Activated CD4-positive, alpha-beta memory T cell treated with anti-CD3 and anti-CD28 coated beads for 36 hours (primary cell): ENCODE results near the gene NFIC. TPM values are rescaled to one million over a fixed set of nuclear protein-coding genes. Genes with fewer than 3 reads are reported as not detected.

ENCODE experiments used
- CTCF ChIA-PET: fragments of 350-600 bp; sonication (Branson Sonifier 250); formaldehyde crosslinking; loops from one replicate; lab custom pipeline; 2021; ENCODE audit warnings: antibody characterized with exemption, inconsistent platforms; lab: Charles Lee
- POLR2A ChIA-PET: fragments of 350-600 bp; sonication (Branson Sonifier 250); formaldehyde crosslinking; loops from one replicate; lab custom pipeline; 2021; ENCODE audit warnings: antibody characterized with exemption; lab: Charles Lee
- DNase-seq: peaks from one replicate; pipeline ENCODE4 v3.0.0-alpha.2; 2020
- H3K27ac Mint-ChIP-seq: one replicate; pipeline ENCODE4 v1.8.0; 2021; ENCODE audit warnings: mixed read lengths
- H3K27me3 Mint-ChIP-seq: one replicate; pipeline ENCODE4 v1.8.0; 2021; ENCODE audit warnings: mixed read lengths
- H3K36me3 Mint-ChIP-seq: one replicate; pipeline ENCODE4 v1.8.0; 2021; ENCODE audit warnings: mixed read lengths
- H3K4me1 Mint-ChIP-seq: one replicate; pipeline ENCODE4 v1.8.0; 2021; ENCODE audit warnings: low read depth, mixed read lengths
- H3K4me3 Mint-ChIP-seq: one replicate; pipeline ENCODE4 v1.8.0; 2021; ENCODE audit warnings: mild to moderate bottlenecking, mixed read lengths
- H3K9me3 Mint-ChIP-seq: one replicate; pipeline ENCODE4 v1.8.0; 2021; ENCODE audit warnings: mixed read lengths
- intact Hi-C: fragments of 100-400 bp; cut with micrococcal nuclease; formaldehyde crosslinking; loops from one replicate; pipeline ENCODE4 v1.15.1; 2023
- total RNA-seq, 2 experiments: library from RNA; stranded (reverse); gene quantifications; one replicate each; pipeline ENCODE4 v1.2.3, GENCODE V29; 2021

Gene NFIC
- total RNA-seq, 2 experiments from 2014 or later, result 19.7 to 19.9 TPM

DNA sequence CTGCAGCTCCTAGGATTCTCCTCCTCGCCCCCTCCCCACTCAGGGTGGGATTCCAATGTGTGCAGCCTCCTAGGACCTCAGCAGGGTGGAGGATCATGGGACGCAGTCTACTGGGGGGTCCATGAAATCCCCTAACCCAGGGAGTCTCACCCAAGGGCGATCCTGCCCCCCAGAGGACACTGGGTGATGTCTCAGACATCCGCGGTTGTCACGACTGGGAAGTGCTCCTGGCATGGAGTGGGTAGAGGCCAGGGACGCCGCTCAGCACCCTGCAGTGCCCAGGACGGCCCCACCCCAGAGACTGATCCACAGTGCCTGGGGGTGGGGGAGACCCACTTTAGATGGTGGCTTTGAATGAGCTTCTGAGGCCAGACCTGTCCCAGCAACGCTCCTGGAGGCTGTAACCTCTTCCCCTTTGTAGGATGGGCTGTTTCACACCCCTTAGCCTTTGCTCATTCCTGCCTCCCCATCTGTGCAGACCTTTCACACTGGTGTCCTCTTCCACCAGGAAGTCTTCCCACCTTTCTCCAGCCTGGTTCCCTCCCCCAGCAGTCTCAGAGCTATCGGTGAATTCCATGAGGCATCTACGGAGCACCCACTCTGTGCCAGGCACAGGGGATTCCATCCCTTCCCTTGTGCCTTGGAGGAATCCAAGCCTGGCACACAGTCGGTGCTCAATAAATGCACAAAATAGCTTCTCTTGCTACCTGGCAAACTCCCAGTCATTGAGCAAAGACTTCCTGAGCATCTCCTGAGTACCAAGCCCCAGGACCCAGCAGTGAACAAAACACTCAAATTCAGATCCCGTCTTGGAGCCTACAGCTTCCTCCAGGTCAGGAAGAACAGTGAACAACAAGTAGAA, 103.5 kb downstream of the NFIC start:
- POLR2A ChIA-PET, result no interaction called here
- no peaks in the 10 kb centered on the region for H3K27me3 Mint-ChIP-seq
- no peak overlapping the region for H3K4me3 Mint-ChIP-seq
- intact Hi-C loops, result no loop called here
- CTCF ChIA-PET, result interaction anchor here (0.5 to 3.9 kb wide), 10 partner anchors 15 to 777 kb away, joined by 3 to 17 read pairs (median 4); partner anchors contain the start of gene YJU2
- peaks cover 3% of the 10 kb centered on the region for H3K9me3 Mint-ChIP-seq
- H3K27ac Mint-ChIP-seq, result no peak overlapping the region
- H3K36me3 Mint-ChIP-seq, result peaks cover 2% of the 10 kb centered on the region
- no peak for DNase-seq
- no peaks in the 10 kb centered on the region for H3K4me1 Mint-ChIP-seq

DNA sequence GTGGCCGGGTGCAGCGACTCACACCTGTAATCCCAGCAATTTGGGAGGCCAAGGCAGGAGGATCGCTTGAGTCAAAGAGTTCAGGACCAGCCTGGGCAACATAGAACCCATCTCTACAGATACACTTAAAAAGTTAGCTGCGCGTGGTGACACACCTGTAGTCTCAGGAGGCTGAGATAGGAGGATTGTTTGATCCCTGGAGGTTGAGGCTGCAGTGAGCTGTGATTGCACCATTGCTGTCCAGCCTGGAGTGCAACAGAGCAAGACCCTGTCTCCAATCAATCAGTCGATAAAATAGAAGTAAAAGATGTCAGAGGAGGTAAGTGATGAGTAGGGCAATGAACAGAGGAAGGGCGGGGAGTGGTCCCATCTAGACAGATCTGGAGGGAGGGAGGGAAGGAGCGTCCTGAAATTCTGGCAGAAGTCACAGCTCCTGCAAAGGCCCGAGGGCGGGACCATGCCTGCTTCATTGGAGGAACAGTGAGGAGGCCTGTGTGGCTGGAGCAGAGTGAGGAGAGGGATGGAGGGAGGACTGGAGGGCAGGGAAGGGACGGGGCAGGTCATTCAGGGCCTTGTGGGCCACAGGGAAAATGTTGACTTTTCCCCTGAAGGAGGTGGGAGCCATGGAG, 104.2 kb downstream of the NFIC start:
- H3K36me3 Mint-ChIP-seq, result no peaks in the 10 kb centered on the region
- no peaks in the 10 kb centered on the region for H3K27me3 Mint-ChIP-seq
- ChIA-PET POLR2A (no interaction called here), CTCF (interaction anchor here (0.8 to 3.9 kb wide), 12 partner anchors 9 to 776 kb away, joined by 3 to 17 read pairs (median 4); partner anchors contain the start of genes SMIM24 and YJU2)
- intact Hi-C loops, result no loop called here
- H3K27ac Mint-ChIP-seq, result no peak overlapping the region
- DNase-seq, result no peak
- no peaks in the 10 kb centered on the region for H3K4me1 Mint-ChIP-seq
- H3K4me3 Mint-ChIP-seq, result no peak overlapping the region
- peaks cover 3% of the 10 kb centered on the region for H3K9me3 Mint-ChIP-seq

DNA sequence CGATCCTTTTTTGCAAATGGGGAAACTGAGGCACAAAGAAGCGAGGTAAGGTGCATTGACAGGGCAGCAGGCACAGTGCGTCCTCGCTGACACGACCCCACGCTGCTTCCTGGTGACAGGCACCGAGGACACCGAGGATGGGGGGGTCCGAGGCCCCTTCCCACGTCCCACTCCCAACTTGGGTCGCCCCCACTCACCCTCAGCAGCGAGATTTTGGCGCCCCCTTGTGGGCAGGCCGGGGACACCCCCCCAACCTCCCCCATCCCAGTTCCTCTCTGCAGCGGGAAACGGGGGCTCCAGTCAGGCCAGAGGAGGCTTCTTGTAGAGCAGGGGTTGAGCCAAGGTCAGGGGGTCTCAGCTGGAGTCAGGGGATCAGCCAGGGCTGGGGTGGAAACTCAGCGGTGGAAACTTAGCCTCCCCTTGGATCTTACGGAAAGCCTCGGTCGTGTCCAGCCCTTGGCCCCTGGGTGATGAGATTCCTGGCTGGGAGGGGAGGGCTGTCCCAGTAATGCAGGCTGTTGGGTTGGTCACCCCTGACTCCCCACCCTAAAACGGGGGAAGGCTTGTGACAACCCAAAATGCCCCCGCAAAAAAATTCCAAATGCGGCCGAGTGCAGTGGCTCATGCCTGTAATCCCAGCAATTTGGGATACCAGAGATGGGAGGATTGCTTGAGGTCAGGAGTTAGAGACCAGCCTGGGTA, 105.7 kb downstream of the NFIC start:
- no peaks in the 10 kb centered on the region for H3K4me1 Mint-ChIP-seq
- H3K9me3 Mint-ChIP-seq, result peaks cover 3% of the 10 kb centered on the region
- H3K27ac Mint-ChIP-seq, result no peak overlapping the region
- ChIA-PET POLR2A (no interaction called here), CTCF (interaction anchor here (0.6 to 2.8 kb wide), 21 partner anchors 8 to 1114 kb away, joined by 3 to 13 read pairs (median 4); partner anchors contain the start of genes SMIM24 and SMIM44)
- intact Hi-C loops, result no loop called here
- no peak overlapping the region for H3K4me3 Mint-ChIP-seq
- H3K27me3 Mint-ChIP-seq, result no peaks in the 10 kb centered on the region
- DNase-seq, result peak; percentile 57
- H3K36me3 Mint-ChIP-seq, result no peaks in the 10 kb centered on the region

DNA sequence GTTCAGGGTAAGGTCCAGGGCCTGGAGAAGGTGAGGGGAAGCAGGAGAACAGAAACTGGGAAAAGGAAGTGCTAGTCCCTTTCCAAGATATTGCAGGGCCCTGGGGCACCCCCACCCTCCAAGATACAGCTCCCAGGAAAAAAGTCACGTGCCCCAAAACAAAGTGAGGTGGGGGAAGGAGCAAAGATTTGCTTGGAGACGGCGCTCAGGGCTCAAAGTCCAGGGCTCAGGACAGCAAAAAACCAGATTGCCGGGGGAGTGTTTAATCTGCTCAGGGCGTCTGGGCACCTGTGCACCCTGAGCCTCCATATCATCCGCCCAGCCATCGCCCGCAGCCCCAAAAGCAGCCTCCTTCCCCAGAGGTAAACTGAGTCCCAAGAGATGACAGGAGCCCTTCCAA, 107.6 kb downstream of the NFIC start:
- intact Hi-C loops, result no loop called here
- no peak overlapping the region for H3K4me3 Mint-ChIP-seq
- peaks cover 7% of the 10 kb centered on the region for H3K4me1 Mint-ChIP-seq
- H3K9me3 Mint-ChIP-seq, result no peaks in the 10 kb centered on the region
- CTCF ChIA-PET, result interaction anchor here (1.2 to 2.8 kb wide), 3 partner anchors 42 to 169 kb away, joined by 3 to 13 read pairs (median 6); no protein-coding TSS in a partner anchor
- no peak overlapping the region for H3K27ac Mint-ChIP-seq
- no peak for DNase-seq
- peaks cover 2% of the 10 kb centered on the region for H3K27me3 Mint-ChIP-seq
- POLR2A ChIA-PET, result no interaction called here
- H3K36me3 Mint-ChIP-seq, result no peaks in the 10 kb centered on the region

DNA sequence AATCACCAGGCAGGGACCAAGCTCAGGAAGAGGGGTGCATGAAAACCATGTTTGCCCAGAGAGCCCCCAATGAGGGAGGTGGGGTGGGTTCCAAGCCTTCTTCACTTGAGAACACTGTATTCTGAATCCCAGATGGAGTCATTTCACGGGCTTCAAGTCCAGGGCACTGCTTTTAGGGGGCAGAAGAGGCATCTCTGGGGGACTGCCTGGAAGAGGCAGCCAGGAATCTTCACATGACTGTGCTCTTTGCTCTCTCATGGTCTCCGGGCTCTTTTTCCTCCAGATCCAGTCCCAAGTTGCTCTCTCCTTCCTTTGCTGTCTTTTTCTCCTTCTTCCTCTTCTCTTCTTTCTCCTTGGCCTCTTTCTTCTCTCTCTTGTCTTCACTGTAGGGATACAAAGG, 108.2 kb downstream of the NFIC start:
- intact Hi-C loops, result no loop called here
- CTCF ChIA-PET, result interaction anchor here (1.2 to 2.8 kb wide), 2 partner anchors 145 to 170 kb away, joined by 3 to 13 read pairs; no protein-coding TSS in a partner anchor
- Mint-ChIP-seq H3K9me3 (no peaks in the 10 kb centered on the region), H3K27me3 (peaks cover 2% of the 10 kb centered on the region), H3K4me1 (peaks cover 7% of the 10 kb centered on the region), H3K4me3 (no peak overlapping the region), H3K27ac (no peak overlapping the region), H3K36me3 (no peaks in the 10 kb centered on the region)
- POLR2A ChIA-PET, result no interaction called here
- DNase-seq, result no peak

DNA sequence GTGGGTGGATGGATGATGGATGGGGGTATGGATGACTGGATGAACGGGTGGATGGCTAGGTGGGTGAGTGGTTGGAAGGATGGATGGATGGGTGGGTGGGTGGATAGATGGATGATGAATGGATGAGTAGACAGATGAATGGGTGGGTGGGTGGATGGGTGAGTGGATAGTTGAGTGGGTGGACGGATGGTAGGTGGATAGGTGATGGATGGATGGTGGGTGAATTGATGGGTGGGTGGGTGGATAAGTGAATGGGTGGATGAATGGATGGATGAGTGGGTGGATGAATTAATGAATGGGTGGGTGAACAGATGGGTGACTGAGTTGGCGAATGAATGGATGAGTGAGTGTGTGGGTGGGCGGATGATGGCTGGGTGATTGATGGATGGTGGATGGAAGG, 109.1 kb downstream of the NFIC start:
- intact Hi-C loops, result no loop called here
- CTCF ChIA-PET, result interaction anchor here (1.0 to 1.2 kb wide), 2 partner anchors 10 to 171 kb away, joined by 3 to 6 read pairs; no protein-coding TSS in a partner anchor
- Mint-ChIP-seq H3K27me3 (peaks cover 2% of the 10 kb centered on the region), H3K27ac (no peak overlapping the region), H3K4me1 (peaks cover 7% of the 10 kb centered on the region), H3K36me3 (no peaks in the 10 kb centered on the region), H3K9me3 (no peaks in the 10 kb centered on the region), H3K4me3 (no peak overlapping the region)
- DNase-seq, result no peak
- POLR2A ChIA-PET, result no interaction called here

DNA sequence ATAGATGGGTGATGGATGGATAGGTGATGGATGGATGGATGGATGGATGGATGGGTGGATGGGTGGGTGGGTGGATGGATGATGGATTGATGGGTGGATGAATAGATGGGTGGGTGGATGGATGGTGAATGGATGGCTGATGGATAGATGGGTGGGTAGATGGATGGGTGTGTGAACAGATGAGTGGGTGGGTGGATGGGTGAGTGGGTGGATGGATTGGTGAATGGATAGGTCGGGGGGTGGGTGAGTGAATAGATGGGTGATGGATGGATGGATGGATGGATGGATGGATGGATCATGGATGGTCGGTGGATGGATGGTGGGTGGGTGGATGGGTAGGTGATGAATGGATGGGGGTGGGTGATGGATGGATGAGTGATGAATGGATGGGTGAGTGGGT, 110.4 kb downstream of the NFIC start:
- no peak for DNase-seq
- ChIA-PET CTCF (interaction anchor here (1.2 kb wide), 1 partner anchor 172 kb away, joined by 6 read pairs; no protein-coding TSS in a partner anchor), POLR2A (no interaction called here)
- Mint-ChIP-seq H3K4me1 (peaks cover 7% of the 10 kb centered on the region), H3K36me3 (no peaks in the 10 kb centered on the region), H3K4me3 (no peak overlapping the region), H3K27ac (no peak overlapping the region), H3K27me3 (peaks cover 2% of the 10 kb centered on the region), H3K9me3 (no peaks in the 10 kb centered on the region)
- intact Hi-C loops, result no loop called here

DNA sequence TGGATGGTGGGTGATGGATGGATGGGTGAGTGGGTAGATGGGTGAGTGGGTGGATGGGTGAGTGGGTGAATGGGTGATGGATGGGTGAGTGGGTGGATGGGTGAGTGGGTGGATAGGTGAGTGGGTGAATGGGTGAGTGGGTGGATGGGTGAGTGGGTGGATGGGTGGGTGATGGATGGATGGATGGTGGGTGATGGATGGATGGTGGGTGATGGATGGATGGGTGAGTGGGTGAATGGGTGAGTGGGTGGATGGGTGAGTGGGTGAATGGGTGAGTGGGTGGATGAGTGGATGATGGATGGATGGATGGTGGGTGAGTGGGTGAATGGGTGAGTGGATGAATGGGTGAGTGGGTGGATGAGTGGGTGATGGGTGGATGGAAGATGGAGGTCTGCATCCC, 111.1 kb downstream of the NFIC start:
- Mint-ChIP-seq H3K4me3 (no peak overlapping the region), H3K36me3 (no peaks in the 10 kb centered on the region), H3K27me3 (peaks cover 2% of the 10 kb centered on the region), H3K27ac (no peak overlapping the region), H3K4me1 (peaks cover 7% of the 10 kb centered on the region), H3K9me3 (no peaks in the 10 kb centered on the region)
- POLR2A ChIA-PET, result no interaction called here
- intact Hi-C loops, result no loop called here
- DNase-seq, result no peak
- CTCF ChIA-PET, result no interaction called here

DNA sequence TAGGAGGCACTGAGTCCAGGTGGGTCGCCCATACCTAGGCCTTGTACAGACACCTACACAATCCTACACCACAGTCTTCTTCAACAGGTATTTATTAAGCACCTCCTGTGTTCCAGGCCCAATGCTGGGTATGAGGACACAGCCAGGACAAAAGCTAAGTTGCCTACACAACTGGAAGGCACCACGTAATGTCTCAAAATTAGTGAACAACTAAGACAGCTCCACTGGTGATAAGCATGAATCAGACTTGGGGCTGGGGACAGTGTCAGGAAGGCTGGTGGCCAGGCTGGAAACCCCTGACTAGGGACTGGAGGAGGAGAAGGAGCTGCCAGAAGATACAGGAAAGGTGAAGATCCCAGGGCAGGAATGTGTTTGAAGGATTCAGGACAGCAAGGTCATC, 111.6 kb downstream of the NFIC start:
- no peak overlapping the region for H3K27ac Mint-ChIP-seq
- DNase-seq, result no peak
- H3K4me1 Mint-ChIP-seq, result peaks cover 7% of the 10 kb centered on the region
- no peaks in the 10 kb centered on the region for H3K36me3 Mint-ChIP-seq
- intact Hi-C loops, result no loop called here
- CTCF ChIA-PET, result no interaction called here
- no peaks in the 10 kb centered on the region for H3K9me3 Mint-ChIP-seq
- POLR2A ChIA-PET, result no interaction called here
- H3K4me3 Mint-ChIP-seq, result no peak overlapping the region
- H3K27me3 Mint-ChIP-seq, result peaks cover 2% of the 10 kb centered on the region

DNA sequence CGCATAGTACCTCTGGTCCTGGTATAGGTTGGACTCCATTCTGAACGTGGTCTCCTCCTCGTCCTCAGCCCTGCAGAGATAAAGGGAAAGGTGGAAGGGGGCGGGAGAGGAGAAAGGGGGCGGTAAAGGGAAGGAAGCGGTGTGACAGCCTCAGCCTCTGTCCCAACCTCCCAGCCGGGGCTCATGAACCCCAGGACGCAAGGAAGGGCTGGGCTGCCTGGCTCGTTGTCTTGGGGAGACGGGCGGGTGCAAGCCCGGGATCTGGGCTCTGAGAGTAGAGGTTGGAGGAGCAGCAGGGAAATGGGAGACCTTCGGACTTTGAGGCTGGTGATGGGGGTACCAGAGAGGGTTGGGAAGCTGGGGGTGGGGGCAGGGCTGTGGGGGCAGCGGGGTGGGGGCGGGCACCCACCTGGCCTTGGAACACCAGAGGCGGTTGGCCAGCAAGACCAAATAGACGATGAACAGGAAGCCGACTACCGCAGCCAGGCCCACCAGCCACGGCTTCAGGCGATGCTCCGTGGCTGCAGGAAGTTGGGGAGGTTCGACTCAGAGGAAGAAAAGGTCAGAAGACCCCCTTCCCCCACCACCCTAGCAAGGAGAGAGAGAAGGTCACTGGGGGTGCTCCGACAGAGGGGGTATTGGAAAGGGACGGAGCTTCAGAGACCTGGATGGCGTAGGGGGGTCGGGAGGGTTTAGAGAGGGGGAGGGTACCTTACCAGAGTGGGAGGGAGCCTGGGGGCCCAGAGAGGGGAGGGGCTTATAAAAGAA, 112.2 kb downstream of the NFIC start:
- H3K27ac Mint-ChIP-seq, result no peak overlapping the region
- peak; percentile 16 for DNase-seq
- ChIA-PET CTCF (interaction anchor here (0.6 to 1.9 kb wide), 2 partner anchors 174 to 220 kb away, joined by 3 to 8 read pairs; no protein-coding TSS in a partner anchor), POLR2A (no interaction called here)
- no peaks in the 10 kb centered on the region for H3K36me3 Mint-ChIP-seq
- peaks cover 2% of the 10 kb centered on the region for H3K27me3 Mint-ChIP-seq
- peaks cover 7% of the 10 kb centered on the region for H3K4me1 Mint-ChIP-seq
- H3K4me3 Mint-ChIP-seq, result no peak overlapping the region
- intact Hi-C loops, result no loop called here
- no peaks in the 10 kb centered on the region for H3K9me3 Mint-ChIP-seq

DNA sequence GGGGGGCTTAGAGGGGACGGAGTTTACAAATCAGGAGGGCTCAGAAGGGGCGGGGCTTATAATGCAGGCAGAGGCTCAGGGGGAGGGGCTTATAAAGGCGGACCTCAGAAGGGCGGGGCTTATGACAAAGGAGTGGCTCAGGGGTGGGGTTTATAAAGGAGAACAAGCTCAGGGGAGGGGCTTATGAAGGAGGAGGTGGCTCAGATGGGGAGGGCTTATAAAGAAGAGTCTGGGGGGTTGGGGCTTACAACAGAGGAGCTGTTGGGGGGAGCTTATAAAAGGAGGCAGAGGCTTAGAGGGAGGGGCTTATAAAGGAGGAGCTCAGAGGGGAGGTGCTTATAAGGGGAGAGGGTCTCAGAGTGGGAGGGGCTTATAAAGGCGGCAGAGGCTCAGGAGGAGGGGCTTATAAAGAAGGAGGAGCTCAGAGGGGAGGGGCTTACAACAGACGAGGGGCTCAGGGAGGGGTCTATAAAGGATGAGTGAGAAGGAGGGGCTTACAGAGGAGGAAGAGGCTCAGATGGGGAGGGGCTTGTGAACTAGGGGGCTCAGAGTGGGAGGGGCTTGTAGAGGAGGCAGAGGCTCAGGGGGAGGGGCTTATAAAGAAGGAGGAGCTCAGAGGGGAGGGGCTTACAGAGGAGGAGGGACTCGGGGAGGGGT, 112.9 kb downstream of the NFIC start:
- H3K27me3 Mint-ChIP-seq, result peaks cover 2% of the 10 kb centered on the region
- no peaks in the 10 kb centered on the region for H3K9me3 Mint-ChIP-seq
- peaks cover 7% of the 10 kb centered on the region for H3K4me1 Mint-ChIP-seq
- intact Hi-C loops, result no loop called here
- H3K36me3 Mint-ChIP-seq, result no peaks in the 10 kb centered on the region
- CTCF ChIA-PET, result interaction anchor here (0.6 to 1.9 kb wide), 4 partner anchors 8 to 219 kb away, joined by 3 to 8 read pairs (median 4); no protein-coding TSS in a partner anchor
- H3K4me3 Mint-ChIP-seq, result no peak overlapping the region
- peak; percentile 60 for DNase-seq
- POLR2A ChIA-PET, result no interaction called here
- H3K27ac Mint-ChIP-seq, result no peak overlapping the region
